SK-N-SH (cell line): Measurements from ENCODE around the gene IQCK. TPM values are rescaled to one million over a fixed set of nuclear protein-coding genes. Genes with fewer than 3 reads are reported as not detected.

Experiments used
- CTCF ChIA-PET: fragments of 300-600, 350-600 bp; formaldehyde crosslinking; extraction: SDS; loops from one replicate; lab custom pipeline; 2021; lab: Yijun Ruan, JAX
- POLR2A ChIA-PET: fragments of 350-600 bp; sonication (Branson Sonifier 250); formaldehyde crosslinking; extraction: SDS; loops from one replicate; lab custom pipeline; 2020; ENCODE audit warnings: antibody characterized with exemption, inconsistent platforms; lab: Yijun Ruan, JAX
- DNase-seq: peaks from one replicate; pipeline ENCODE4 v3.0.0; 2012
- H2AFZ ChIP-seq: fragments of 200-600 bp; sonication (generic); 2 replicates; pipeline ENCODE4 v1.8.1; 2016; ENCODE audit warnings: antibody characterized with exemption, mild to moderate bottlenecking, low read depth
- H3F3A ChIP-seq: fragments of 200-600 bp; sonication (generic); replicated peaks from 2 replicates; pipeline ENCODE3; 2016; ENCODE audit warnings: antibody characterized with exemption, mild to moderate bottlenecking; ENCODE audit not compliant: insufficient read depth
- H3K27ac ChIP-seq, 2 experiments: fragments of 200-500 bp in 1 of 2; fragments of 200-600 bp in 1 of 2; sonication (Bioruptor generic) in 1 of 2; sonication (generic), shearing (Covaris generic) in 1 of 2; 2 replicates each; pipeline versions ENCODE4 v1.5.1 to v1.6.1; 2014 to 2016; ENCODE audit warnings: low read depth in 2 of 2, inconsistent platforms in 1 of 2, low read length in 1 of 2, mild to moderate bottlenecking in 1 of 2, mixed read lengths in 1 of 2
- H3K27me3 ChIP-seq: fragments of 200-600 bp; sonication (generic), shearing (Covaris generic); 2 replicates; pipeline ENCODE4 v1.6.1; 2016; ENCODE audit warnings: mixed run types; ENCODE audit not compliant: insufficient read depth
- H3K36me3 ChIP-seq, 2 experiments: fragments of 200-500 bp in 1 of 2; fragments of 200-600 bp in 1 of 2; sonication (Bioruptor generic) in 1 of 2; sonication (generic) in 1 of 2; replicated peaks in 1 of 2; 2 replicates each; pipeline versions ENCODE3 to v1.5.1; 2014 to 2016; ENCODE audit warnings: low read length in 1 of 2, mild to moderate bottlenecking in 1 of 2; ENCODE audit not compliant: insufficient read depth in 2 of 2, control insufficient read depth in 1 of 2
- H3K4me1 ChIP-seq, 2 experiments: fragments of 200-500 bp in 1 of 2; fragments of 200-600 bp in 1 of 2; sonication (Bioruptor generic) in 1 of 2; sonication (generic), shearing (Covaris generic) in 1 of 2; 2 replicates each; pipeline versions ENCODE4 v1.5.1 to v1.6.1; 2014 to 2016; ENCODE audit warnings: low read depth in 1 of 2, low read length in 1 of 2, mixed run types in 1 of 2; ENCODE audit not compliant: insufficient read depth in 2 of 2, control insufficient read depth in 1 of 2
- H3K4me2 ChIP-seq: fragments of 200-600 bp; sonication (generic), shearing (Covaris generic); 2 replicates; pipeline ENCODE4 v1.6.1; 2017; ENCODE audit warnings: mixed run types
- H3K4me3 ChIP-seq, 2 experiments: fragments of 200-500 bp in 1 of 2; fragments of 200-600 bp in 1 of 2; sonication (Bioruptor generic) in 1 of 2; sonication (generic), shearing (Covaris generic) in 1 of 2; 2 replicates each; pipeline versions ENCODE4 v1.5.1 to v1.8.1; 2014 to 2016; ENCODE audit warnings: low read depth in 2 of 2, inconsistent platforms in 1 of 2, low read length in 1 of 2, mild to moderate bottlenecking in 1 of 2, mixed read lengths in 1 of 2, moderate library complexity in 1 of 2
- H3K79me2 ChIP-seq: fragments of 200-600 bp; sonication (generic); 2 replicates; pipeline ENCODE4 v1.8.1; 2017; ENCODE audit warnings: mild to moderate bottlenecking; ENCODE audit not compliant: insufficient read depth
- H3K9ac ChIP-seq: fragments of 200-600 bp; sonication (generic); 2 replicates; pipeline ENCODE4 v1.6.1; 2017; ENCODE audit warnings: mixed run types
- H3K9me2 ChIP-seq: fragments of 200-600 bp; sonication (generic); 2 replicates; pipeline ENCODE4 v1.6.1; 2017; ENCODE audit warnings: mixed run types
- H3K9me3 ChIP-seq: fragments of 200-600 bp; sonication (generic); 2 replicates; pipeline ENCODE4 v1.6.1; 2017; ENCODE audit warnings: mixed run types, mild to moderate bottlenecking, moderate library complexity
- H4K20me1 ChIP-seq: fragments of 200-600 bp; sonication (generic); 2 replicates; pipeline ENCODE4 v1.6.1; 2017; ENCODE audit warnings: mild to moderate bottlenecking, mixed run types; ENCODE audit not compliant: insufficient read depth
- FOSL2 ChIP-seq: IDR thresholded peaks from 2 replicates; pipeline ENCODE4 v1.4.0; 2012; ENCODE audit warnings: low read depth, mild to moderate bottlenecking, moderate library complexity, borderline replicate concordance
- FOXJ3 ChIP-seq: sonication (generic); formaldehyde crosslinking; IDR thresholded peaks from 2 replicates; pipeline ENCODE4 v1.5.1; 2020; ENCODE audit warnings: mild to moderate bottlenecking, missing genetic modification reagents
- FOXM1 ChIP-seq: IDR thresholded peaks from 2 replicates; pipeline ENCODE4 v1.4.0; 2012; ENCODE audit warnings: low read depth, mild to moderate bottlenecking
- GABPA ChIP-seq: IDR thresholded peaks from 2 replicates; pipeline ENCODE4 v1.4.0; 2012; ENCODE audit warnings: low read depth, mild to moderate bottlenecking
- GATA2 ChIP-seq: sonication (generic); formaldehyde crosslinking; IDR thresholded peaks from 2 replicates; pipeline ENCODE4 v1.5.0; 2020; ENCODE audit warnings: mild to moderate bottlenecking, missing genetic modification reagents
- JUND ChIP-seq: IDR thresholded peaks from 2 replicates; pipeline ENCODE4 v1.4.0; 2012
- MAX ChIP-seq: IDR thresholded peaks from 2 replicates; pipeline ENCODE4 v1.4.0; 2012; ENCODE audit warnings: low read depth
- MEF2A ChIP-seq: IDR thresholded peaks from 2 replicates; pipeline ENCODE4 v1.4.0; 2012; ENCODE audit warnings: low read depth, borderline replicate concordance
- MXI1 ChIP-seq: IDR thresholded peaks from 2 replicates; pipeline ENCODE4 v1.6.1; 2012; ENCODE audit warnings: mild to moderate bottlenecking, low read depth, low read length, improper control_type of control experiment
- POLR2AphosphoS5 ChIP-seq: IDR thresholded peaks from 2 replicates; pipeline ENCODE4 v1.6.1; 2012; ENCODE audit warnings: low read depth, low read length
- REST ChIP-seq: IDR thresholded peaks from 2 replicates; pipeline ENCODE4 v1.6.1; 2012; ENCODE audit warnings: mild to moderate bottlenecking, low read depth, low read length, moderate library complexity
- RXRA ChIP-seq: IDR thresholded peaks from 2 replicates; pipeline ENCODE4 v1.4.0; 2012; ENCODE audit warnings: low read depth, mild to moderate bottlenecking, borderline replicate concordance
- SIN3A ChIP-seq: IDR thresholded peaks from 2 replicates; pipeline ENCODE4 v1.6.1; 2012; ENCODE audit warnings: low read depth, mild to moderate bottlenecking, low read length, moderate library complexity, borderline replicate concordance
- TAF1 ChIP-seq: IDR thresholded peaks from 2 replicates; pipeline ENCODE4 v1.6.1; 2012; ENCODE audit warnings: low read depth, mild to moderate bottlenecking, low read length, moderate library complexity, borderline replicate concordance
- TCF12 ChIP-seq: IDR thresholded peaks from 2 replicates; pipeline ENCODE4 v1.4.0; 2012
- TEAD4 ChIP-seq: IDR thresholded peaks from 2 replicates; pipeline ENCODE4 v1.4.0; 2012; ENCODE audit warnings: mild to moderate bottlenecking, borderline replicate concordance; ENCODE audit not compliant: insufficient read depth
- USF2 ChIP-seq: fragments of 150-350 bp; IDR thresholded peaks from 2 replicates; pipeline ENCODE4 v1.6.1; 2017; ENCODE audit warnings: antibody characterized with exemption, low read length, low read depth, borderline replicate concordance
- WGBS: methylation state at CpG from one replicate; pipeline ENCODE4 v1.1.6; 2017; ENCODE audit warnings: low lambda C conversion rate; 5-methylcytosine and 5-hydroxymethylcytosine counted together
- polyA plus RNA-seq, 3 experiments: library from polyadenylated mRNA; depleted of rRNA; stranded (reverse); fragments of >200 nt; gene quantifications; 2 replicates each; pipeline ENCODE4 v1.2.3, GENCODE V29; 2012
- TF ChIP-seq, protein P1 (sequence below): IDR thresholded peaks from 2 replicates; pipeline ENCODE4 v1.4.0; 2012; ENCODE audit warnings: low read depth, borderline replicate concordance

Gene IQCK
- polyA plus RNA-seq, 1 of the 3 experiments (the other 2 are of a cell fraction) = 7.3 TPM

GRCh38 chr16:19875900-19876299, 157.8 kb downstream of the IQCK start:
- no peaks in the 10 kb centered on the region; a peak in 1 of 4 replicates for H3K4me1 ChIP-seq
- no peaks in the 10 kb centered on the region for H3K79me2 ChIP-seq
- DNase-seq = no peak
- no peaks in the 10 kb centered on the region for H3K9me2 ChIP-seq
- H3K27ac ChIP-seq = no peak overlapping the region
- no peaks in the 10 kb centered on the region for H3K27me3 ChIP-seq
- no peak overlapping the region for H3K4me3 ChIP-seq
- 80% methylated on average over 6 of the region's 6 CpGs for WGBS
- no peak overlapping the region for H3K4me2 ChIP-seq
- CTCF ChIA-PET = interaction anchor here (1.1 to 3.0 kb wide), 3 partner anchors 11 to 316 kb away, joined by 3 to 10 read pairs (median 6); no protein-coding TSS in a partner anchor
- H3F3A ChIP-seq = no peaks in the 10 kb centered on the region
- no peaks in the 10 kb centered on the region for H3K36me3 ChIP-seq
- H2AFZ ChIP-seq = no peak overlapping the region
- H3K9me3 ChIP-seq = no peaks in the 10 kb centered on the region
- no peaks in the 10 kb centered on the region for H4K20me1 ChIP-seq
- POLR2A ChIA-PET = no interaction called here
- TF ChIP-seq TAF1 (no peak), GATA2 (CRISPR knock-in tag) (no peak), FOSL2 (no peak), SIN3A (no peak), MEF2A (no peak)
- TF ChIP-seq, protein P1, sequence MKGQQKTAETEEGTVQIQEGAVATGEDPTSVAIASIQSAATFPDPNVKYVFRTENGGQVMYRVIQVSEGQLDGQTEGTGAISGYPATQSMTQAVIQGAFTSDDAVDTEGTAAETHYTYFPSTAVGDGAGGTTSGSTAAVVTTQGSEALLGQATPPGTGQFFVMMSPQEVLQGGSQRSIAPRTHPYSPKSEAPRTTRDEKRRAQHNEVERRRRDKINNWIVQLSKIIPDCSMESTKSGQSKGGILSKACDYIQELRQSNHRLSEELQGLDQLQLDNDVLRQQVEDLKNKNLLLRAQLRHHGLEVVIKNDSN = no peak
- TF ChIP-seq, all 33 proteins: peak for 0
- no peak overlapping the region for H3K9ac ChIP-seq

DNA sequence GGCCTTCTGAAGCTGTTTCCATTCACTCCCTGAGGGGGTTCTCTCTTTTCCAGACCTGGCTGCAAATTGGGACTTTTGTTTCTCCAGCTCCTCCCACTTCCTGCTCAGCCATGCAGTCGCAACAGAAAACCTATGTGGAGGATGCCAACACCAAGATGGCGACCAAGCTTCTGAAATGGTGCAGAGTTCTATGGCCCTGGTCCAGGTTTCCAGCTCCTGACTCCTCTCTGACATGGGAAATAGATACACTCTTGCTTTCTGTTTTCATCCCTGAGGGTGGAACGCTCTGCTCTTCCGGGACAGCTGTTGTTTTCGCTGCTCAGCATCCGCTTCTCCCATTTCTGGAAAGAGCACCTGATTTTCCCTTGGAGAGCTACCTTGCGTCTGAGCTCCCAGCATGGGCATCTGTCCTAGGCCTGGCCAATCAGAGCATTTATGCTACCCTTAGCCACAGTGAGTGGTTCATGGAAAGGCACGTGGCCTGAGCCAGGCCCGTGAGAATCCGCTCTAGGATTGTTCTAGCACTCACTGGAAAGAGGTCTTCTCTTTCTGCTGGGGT, 158.5 kb downstream of the IQCK start:
- H3F3A ChIP-seq = no peaks in the 10 kb centered on the region
- no peak overlapping the region for H2AFZ ChIP-seq
- no peaks in the 10 kb centered on the region for H4K20me1 ChIP-seq
- no peak overlapping the region for H3K4me2 ChIP-seq
- 94% methylated on average over 10 of the region's 10 CpGs for WGBS
- DNase-seq = no peak
- no peaks in the 10 kb centered on the region; a peak in 1 of 4 replicates for H3K4me1 ChIP-seq
- ChIA-PET CTCF (interaction anchor here (1.1 to 3.0 kb wide), 5 partner anchors 10 to 425 kb away, joined by 3 to 10 read pairs (median 4); no protein-coding TSS in a partner anchor), POLR2A (interaction anchor here (1.0 kb wide), 1 partner anchor 25 kb away, joined by 3 read pairs; no protein-coding TSS in a partner anchor)
- TF ChIP-seq GATA2 (CRISPR knock-in tag) = no peak
- no peak for TF ChIP-seq MXI1
- TF ChIP-seq FOXJ3 (CRISPR knock-in tag) = no peak
- TF ChIP-seq REST = no peak
- TF ChIP-seq SIN3A = no peak
- TF ChIP-seq USF2 = no peak
- no peak for TF ChIP-seq MAX
- TF ChIP-seq FOSL2 = no peak
- TF ChIP-seq POLR2AphosphoS5 = no peak
- TF ChIP-seq, protein P1 = no peak
- no peak for TF ChIP-seq JUND
- no peak for TF ChIP-seq TCF12
- no peak for TF ChIP-seq GABPA
- TF ChIP-seq RXRA = no peak
- no peak for TF ChIP-seq TEAD4
- TF ChIP-seq FOXM1 = no peak
- H3K36me3 ChIP-seq = no peaks in the 10 kb centered on the region
- no peak overlapping the region for H3K9ac ChIP-seq
- no peak overlapping the region for H3K4me3 ChIP-seq
- no peaks in the 10 kb centered on the region for H3K9me2 ChIP-seq
- H3K27me3 ChIP-seq = no peaks in the 10 kb centered on the region
- H3K9me3 ChIP-seq = no peaks in the 10 kb centered on the region
- H3K79me2 ChIP-seq = no peaks in the 10 kb centered on the region
- no peak overlapping the region for H3K27ac ChIP-seq
